ENCODE data around the gene KIF5B. TPM values are rescaled to one million over a fixed set of nuclear protein-coding genes. Genes with fewer than 3 reads are reported as not detected.
"Not testable (repeated sequence)": the region's sequence is repeated elsewhere in the genome, so short reads cannot be mapped to it uniquely, and the experiment has no call there.

The KIF5B gene
- total RNA-seq, 3 donors from 2014 or later, result 91.6 to 188 (median 109) TPM

DNA sequence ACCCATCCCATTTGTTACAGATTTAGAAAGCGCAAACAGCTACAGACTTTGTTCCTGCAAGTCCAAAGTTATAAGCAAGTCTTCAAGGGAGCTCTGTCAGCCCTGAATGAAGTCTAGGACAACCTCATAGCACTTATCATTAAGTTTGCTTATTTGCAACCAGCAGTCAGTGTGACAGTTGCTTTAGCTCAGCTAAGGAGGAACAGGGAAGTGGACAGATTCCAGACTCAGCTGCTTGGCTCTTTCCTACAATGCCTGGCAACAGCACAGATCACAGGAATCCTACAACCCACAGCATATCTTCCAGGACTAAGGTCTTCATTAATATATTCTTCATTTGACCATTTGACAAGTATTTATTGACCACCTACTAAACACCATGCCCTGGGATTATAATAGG, 17.4 kb upstream of the KIF5B start:
- Histone ChIP-seq H3K4me3 (no peak overlapping the region), H3K9me3 (no peaks in the 10 kb centered on the region), H3K4me1 (ENCODE audit: low read depth) (no peaks in the 10 kb centered on the region), H3K36me3 (ENCODE audit: low read depth) (no peaks in the 10 kb centered on the region)
- peak; percentile 67 for ATAC-seq
- DNase-seq, result no peak
- TF ChIP-seq, protein P1, sequence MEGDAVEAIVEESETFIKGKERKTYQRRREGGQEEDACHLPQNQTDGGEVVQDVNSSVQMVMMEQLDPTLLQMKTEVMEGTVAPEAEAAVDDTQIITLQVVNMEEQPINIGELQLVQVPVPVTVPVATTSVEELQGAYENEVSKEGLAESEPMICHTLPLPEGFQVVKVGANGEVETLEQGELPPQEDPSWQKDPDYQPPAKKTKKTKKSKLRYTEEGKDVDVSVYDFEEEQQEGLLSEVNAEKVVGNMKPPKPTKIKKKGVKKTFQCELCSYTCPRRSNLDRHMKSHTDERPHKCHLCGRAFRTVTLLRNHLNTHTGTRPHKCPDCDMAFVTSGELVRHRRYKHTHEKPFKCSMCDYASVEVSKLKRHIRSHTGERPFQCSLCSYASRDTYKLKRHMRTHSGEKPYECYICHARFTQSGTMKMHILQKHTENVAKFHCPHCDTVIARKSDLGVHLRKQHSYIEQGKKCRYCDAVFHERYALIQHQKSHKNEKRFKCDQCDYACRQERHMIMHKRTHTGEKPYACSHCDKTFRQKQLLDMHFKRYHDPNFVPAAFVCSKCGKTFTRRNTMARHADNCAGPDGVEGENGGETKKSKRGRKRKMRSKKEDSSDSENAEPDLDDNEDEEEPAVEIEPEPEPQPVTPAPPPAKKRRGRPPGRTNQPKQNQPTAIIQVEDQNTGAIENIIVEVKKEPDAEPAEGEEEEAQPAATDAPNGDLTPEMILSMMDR (IDR thresholded peaks at IDR 0.05), result no peak
- intact Hi-C loops (cut with DNase I, micrococcal nuclease), result no loop called here

DNA sequence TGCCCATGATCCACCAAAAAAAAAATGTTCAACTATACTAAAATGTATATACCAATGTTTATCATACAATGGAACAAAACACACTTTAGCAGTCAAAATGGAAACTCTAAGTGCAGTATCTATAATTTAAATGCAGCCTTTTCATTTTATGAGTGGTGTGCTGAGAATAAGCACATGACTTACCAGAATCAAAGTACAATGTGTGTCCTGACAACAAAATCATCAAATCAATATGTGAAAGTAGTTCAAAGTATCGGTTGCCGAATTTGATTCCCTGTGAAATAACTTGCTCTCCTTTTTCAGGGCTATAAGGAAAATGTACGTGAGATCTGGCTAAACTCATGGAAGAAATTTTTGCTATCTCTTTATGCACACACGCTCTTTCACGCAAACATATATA, 16.9 kb upstream of the KIF5B start:
- intact Hi-C loops (cut with DNase I, micrococcal nuclease), result no loop called here
- DNase-seq, result no peak
- no peaks in the 10 kb centered on the region for H3K36me3 ChIP-seq (ENCODE audit: low read depth)
- H3K9me3 ChIP-seq, result no peaks in the 10 kb centered on the region
- H3K4me1 ChIP-seq (ENCODE audit: low read depth), result no peaks in the 10 kb centered on the region
- no peak for ATAC-seq
- TF ChIP-seq, protein P1 (IDR thresholded peaks at IDR 0.05), result no peak
- H3K4me3 ChIP-seq, result no peak overlapping the region

DNA sequence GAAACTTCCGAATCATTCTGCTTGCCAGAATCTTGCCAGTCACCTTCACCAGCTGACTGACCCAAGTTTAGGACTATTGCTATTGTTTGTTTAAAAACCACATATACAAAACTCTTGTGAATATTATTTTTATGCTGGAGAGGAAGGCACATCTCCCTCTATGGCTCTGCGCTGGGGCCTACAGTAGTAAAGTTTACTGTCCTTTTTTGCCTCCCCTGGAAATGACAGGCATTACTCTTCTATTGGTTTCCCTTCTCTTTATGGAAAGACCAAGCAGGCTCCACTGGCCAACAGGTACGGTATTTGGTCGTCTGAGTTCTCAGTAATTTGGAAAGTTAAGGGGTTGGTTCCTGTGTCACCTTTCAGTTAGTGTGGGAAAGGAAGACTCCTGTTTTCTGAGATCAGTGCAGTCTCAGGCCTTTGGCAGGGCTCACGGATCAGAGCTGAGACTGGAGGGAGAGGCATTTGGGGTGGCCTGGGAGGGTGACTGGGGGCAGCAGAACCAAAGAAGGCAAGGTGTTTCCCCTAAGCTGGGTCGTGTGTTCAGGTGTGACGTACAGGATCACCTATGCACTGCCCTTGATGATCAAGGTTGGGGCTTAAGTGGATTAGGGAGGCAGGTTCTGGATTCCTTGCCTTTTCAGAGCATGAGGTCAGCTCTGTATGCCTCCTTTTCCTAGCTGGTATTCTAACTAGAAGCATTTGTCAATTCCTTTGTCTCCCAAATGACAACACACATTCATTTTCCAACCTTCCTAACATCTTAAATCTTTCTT, 16.0 kb upstream of the KIF5B start:
- Histone ChIP-seq H3K9me3 (no peaks in the 10 kb centered on the region), H3K36me3 (ENCODE audit: low read depth) (no peaks in the 10 kb centered on the region), H3K4me1 (ENCODE audit: low read depth) (no peaks in the 10 kb centered on the region), H3K4me3 (no peak overlapping the region)
- TF ChIP-seq, protein P1 (IDR thresholded peaks at IDR 0.05), result no peak
- DNase-seq (no peak), ATAC-seq (no peak)
- intact Hi-C loops (cut with DNase I, micrococcal nuclease), result no loop called here

DNA sequence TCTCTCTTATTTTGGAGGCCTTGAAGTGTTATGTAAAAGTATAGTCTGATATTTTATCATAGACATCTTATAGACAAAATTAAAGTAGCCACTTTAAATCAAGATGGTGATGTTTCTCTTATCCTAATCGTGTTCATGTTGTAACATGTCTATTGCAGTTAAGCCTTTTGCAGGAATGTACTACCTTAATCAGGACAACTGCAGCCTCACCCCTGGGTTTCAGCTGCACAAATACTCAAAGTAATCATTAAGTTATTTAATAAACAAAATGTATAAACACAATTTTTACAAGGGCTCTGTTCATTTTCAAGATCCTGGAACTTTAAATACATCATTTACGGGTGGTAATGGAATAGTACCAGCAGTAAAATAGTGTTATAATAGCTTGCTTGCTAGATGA, 14.4 kb upstream of the KIF5B start:
- intact Hi-C loops (cut with DNase I, micrococcal nuclease), result no loop called here
- ATAC-seq, result no peak
- no peak for DNase-seq
- no peaks in the 10 kb centered on the region for H3K36me3 ChIP-seq (ENCODE audit: low read depth)
- TF ChIP-seq, protein P1 (IDR thresholded peaks at IDR 0.05), result no peak
- no peak overlapping the region for H3K4me3 ChIP-seq
- H3K9me3 ChIP-seq, result no peaks in the 10 kb centered on the region
- no peaks in the 10 kb centered on the region for H3K4me1 ChIP-seq (ENCODE audit: low read depth)

DNA sequence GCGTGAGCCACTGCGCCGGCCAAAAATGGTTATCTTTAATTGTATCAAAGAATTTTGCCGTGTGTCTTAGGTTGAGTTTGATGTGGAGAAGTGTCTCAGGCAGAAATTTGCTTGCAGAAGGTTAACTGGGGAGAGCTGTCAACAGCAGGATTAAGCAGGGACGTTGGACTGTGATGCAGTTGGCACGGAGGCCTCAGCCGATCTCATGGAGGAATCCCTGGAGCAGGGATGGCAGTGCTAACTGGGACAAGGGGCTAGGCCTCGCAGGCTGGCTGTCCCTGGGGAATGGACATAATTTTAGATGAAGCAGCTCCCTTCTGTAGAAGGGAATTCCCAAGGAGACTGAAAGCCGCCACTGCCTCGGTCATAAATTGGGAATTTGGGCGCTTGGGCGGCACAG, 12.3 kb upstream of the KIF5B start:
- Histone ChIP-seq H3K4me1 (ENCODE audit: low read depth) (no peaks in the 10 kb centered on the region), H3K4me3 (no peak overlapping the region), H3K36me3 (ENCODE audit: low read depth) (no peaks in the 10 kb centered on the region), H3K9me3 (no peaks in the 10 kb centered on the region)
- TF ChIP-seq, protein P1 (IDR thresholded peaks at IDR 0.05), result no peak
- no peak for ATAC-seq
- DNase-seq, result no peak
- intact Hi-C loops (cut with DNase I, micrococcal nuclease), result no loop called here

DNA sequence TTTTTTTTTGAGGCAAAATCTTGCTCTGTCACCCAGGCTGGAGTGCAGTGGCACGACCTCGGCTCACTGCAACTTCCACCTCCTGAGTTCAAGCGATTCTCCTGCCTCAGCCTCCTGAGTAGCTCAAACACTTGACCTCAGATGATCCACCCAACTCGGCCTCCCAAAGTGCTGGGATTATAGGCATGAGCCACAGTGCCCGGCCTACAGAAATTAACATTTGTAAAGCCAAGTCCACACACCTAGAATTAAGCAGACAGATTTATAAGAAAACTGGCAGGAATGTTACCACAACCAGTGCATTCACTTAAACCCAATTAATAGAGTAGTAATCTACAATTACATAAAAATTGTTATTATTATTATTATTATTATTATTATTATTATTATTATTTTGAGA, 11.7 kb upstream of the KIF5B start:
- intact Hi-C loops (cut with DNase I, micrococcal nuclease); ATAC-seq; H3K36me3 ChIP-seq (ENCODE audit: low read depth); DNase-seq; H3K4me1 ChIP-seq (ENCODE audit: low read depth); H3K9me3 ChIP-seq; H3K4me3 ChIP-seq: not testable (repeated sequence)
